Transverse colon (tissue), 4 donors: ENCODE measurements around the gene PRR30.

Source experiments
- POLR2A ChIP-seq: fragments of 450-650 bp; IDR thresholded peaks from one replicate; pipeline ENCODE4 v1.6.1; 2016; ENCODE audit warnings: antibody characterized with exemption, mild to moderate bottlenecking, moderate library complexity
- POLR2AphosphoS5 ChIP-seq, 3 donors: sonication (generic); formaldehyde crosslinking; IDR thresholded peaks; one replicate each; pipeline ENCODE4 v1.6.1; 2016; ENCODE audit warnings: antibody characterized with exemption in 3 of 3
- TF ChIP-seq, protein P1 (sequence below), 5 experiments: fragments of 200-600 bp in 3 of 5; fragments of 450-650 bp in 2 of 5; sonication (generic) in 3 of 5; IDR thresholded peaks; 1 replicate in 2 of 5; 2 replicates in 3 of 5; pipeline ENCODE4 v1.5.1; 2016 to 2017; ENCODE audit warnings: antibody characterized with exemption in 5 of 5, inconsistent platforms in 3 of 5, mild to moderate bottlenecking in 2 of 5, moderate library complexity in 1 of 5

DNA sequence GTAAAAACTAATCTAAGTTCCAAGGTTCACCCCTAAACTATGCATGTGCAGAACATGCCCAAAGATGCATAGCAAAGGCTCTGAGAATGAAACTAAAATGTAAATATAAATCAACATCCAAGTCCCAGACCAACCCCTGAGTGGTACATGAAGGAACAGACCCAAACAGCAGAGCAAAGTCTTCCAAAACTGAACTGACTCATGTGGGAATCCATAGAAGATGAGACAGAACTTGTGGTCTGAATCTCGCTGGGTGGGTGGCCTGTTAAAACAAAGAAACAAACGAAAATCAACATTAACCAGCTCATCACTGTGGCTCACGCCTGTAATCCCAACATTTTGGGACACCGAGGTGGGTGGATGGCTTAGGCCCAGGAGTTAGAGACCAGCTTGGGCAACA, 43.1 kb upstream of the PRR30 start:
- TF ChIP-seq, protein P1, sequence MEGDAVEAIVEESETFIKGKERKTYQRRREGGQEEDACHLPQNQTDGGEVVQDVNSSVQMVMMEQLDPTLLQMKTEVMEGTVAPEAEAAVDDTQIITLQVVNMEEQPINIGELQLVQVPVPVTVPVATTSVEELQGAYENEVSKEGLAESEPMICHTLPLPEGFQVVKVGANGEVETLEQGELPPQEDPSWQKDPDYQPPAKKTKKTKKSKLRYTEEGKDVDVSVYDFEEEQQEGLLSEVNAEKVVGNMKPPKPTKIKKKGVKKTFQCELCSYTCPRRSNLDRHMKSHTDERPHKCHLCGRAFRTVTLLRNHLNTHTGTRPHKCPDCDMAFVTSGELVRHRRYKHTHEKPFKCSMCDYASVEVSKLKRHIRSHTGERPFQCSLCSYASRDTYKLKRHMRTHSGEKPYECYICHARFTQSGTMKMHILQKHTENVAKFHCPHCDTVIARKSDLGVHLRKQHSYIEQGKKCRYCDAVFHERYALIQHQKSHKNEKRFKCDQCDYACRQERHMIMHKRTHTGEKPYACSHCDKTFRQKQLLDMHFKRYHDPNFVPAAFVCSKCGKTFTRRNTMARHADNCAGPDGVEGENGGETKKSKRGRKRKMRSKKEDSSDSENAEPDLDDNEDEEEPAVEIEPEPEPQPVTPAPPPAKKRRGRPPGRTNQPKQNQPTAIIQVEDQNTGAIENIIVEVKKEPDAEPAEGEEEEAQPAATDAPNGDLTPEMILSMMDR (IDR thresholded peaks at IDR 0.05), result no peak
- TF ChIP-seq POLR2AphosphoS5 (IDR thresholded peaks at IDR 0.05) (no peak), POLR2A (no peak)
